HG02798 (cell line): ENCODE results near the gene SCFD2.
"Not testable (repeated sequence)": the region's sequence is repeated elsewhere in the genome, so short reads cannot be mapped to it uniquely, and the experiment has no call there.

Experiments
- ATAC-seq: cut with Tn5 transposase; IDR thresholded peaks from one replicate; pipeline ENCODE4 v1.9.1; 2021; ENCODE audit warnings: mild to moderate bottlenecking; ENCODE audit not compliant: unreplicated experiment, poor library complexity

The SCFD2 gene

DNA sequence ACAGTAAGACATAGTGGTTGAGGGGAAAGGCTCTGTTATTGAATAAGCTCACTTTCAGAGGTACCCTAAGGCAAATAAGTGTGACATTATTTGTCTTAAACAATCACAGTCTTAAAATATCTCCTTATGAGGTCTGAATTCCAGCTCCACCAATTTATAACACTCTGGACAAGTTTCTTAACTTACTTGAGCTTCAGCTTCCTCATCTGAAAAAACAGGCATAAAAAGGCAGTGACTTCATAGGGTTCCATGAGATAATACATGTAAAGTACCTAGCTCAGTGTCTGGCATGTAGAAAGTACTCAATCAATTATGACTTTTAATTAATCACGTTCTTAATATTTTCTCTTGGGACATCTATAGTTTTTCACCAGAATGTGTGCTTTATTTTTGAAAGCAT lies 301.3 kb downstream of the SCFD2 start:
- no peak for ATAC-seq

DNA sequence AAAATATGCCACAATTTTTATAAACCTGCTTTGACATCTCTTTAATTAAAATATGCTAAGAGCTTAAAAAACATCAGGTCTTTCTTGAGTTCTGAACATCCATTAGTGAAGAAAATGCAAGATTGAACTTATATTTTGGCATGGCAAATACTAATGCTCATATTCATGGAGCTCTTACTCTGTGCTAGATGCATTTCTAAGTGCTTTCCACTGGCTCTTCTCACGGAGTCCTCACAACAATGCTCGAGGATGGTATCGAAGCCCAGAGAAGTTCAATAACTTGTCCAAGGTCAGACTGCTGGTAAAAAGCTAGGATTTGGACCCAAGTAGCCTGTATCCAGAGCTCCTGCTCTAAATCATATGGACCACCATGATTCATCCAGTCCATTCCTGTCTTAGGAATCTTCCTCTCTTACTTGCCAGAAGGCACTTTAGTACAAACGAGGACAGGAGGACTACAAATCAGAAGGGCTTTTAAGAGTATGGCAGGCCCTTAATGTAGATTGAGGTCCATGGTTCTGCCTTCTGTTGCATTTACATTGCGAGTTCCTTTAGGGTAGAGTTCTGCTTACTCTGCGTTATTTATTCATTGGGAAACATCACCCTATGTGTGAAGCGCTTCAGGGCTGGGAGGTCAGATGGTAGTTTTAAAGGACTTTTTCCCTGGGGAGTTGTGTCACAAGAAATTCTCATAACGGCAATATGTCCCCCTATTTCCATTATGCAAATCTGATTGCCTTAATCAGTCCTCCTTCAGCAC lies 304.6 kb downstream of the SCFD2 start:
- ATAC-seq: no peak

DNA sequence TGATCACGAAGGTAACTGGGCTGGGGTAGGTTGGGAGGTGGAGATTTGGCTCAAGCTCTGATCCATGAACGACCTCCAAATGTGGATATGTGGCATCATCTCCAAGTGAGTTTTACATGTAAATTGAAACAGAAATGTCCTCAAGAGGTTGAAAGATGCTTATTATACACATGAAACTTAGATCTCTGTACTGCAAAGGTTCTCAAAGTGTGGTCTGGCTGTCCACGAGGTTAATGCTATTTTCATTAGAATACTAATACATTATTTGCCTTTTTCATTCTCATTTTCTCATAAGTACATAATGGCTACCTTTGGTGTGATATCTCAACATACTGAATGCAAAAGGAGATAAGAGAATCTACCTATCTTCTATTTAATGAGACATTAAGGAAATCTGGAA lies 305.6 kb downstream of the SCFD2 start:
- peak; percentile 59 for ATAC-seq

DNA sequence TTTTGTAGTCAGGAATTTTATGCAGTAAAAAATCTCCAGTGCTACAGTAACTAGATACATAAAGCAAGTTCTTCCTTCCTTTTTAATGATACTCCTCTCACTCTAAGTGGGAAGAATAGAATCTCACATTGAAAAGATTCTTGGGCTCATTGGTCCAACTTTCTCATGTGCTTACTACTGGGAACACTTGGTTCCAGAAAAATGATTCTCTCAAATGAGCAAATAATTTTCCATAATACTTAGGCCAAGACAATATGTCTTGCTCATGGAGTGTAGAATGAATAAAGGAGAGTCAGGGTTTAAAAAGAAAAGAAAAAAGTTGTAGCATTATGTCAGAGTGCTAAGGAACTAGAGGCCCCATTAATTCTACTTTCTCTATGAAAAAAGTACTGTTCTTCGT lies 306.0 kb downstream of the SCFD2 start:
- peak; percentile 4 for ATAC-seq

DNA sequence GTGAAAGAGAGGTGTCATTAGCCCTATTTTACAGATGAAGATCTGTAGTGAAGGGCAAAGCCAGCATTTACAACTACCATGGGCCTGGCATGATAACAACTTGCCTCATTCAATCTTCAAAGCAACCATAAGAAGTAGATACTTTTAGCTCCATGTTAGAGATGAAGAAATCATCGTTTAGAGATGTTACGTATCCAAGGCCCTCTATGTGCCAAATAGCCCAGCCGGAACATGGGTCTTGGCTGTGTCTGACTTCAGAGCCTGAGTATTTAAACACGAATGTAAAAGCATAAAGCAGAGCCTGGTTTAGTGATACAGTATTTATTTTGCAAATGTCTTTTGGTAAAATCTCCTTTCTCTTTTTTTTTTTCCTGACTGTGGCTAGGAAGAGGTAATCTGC lies 306.6 kb downstream of the SCFD2 start:
- no peak for ATAC-seq

DNA sequence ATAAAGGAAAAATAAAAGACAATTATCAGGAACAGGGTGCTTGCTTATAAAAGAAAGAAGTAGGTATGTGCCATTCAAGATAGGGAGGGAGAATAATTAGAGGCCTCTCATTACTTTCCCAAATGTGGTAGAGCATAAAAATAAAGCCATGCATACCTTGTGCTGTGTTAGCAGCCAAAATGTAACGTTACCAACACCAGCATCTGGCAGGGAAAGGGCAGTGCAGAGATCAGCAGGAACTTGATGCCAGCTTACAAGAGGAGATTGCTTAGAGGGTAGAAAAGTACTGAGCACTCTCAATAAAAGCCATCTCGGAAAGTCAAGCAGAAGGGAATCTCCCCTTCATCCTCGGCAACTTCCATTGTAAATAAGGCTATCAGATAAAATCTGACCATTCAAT lies 308.2 kb downstream of the SCFD2 start:
- ATAC-seq: no peak

DNA sequence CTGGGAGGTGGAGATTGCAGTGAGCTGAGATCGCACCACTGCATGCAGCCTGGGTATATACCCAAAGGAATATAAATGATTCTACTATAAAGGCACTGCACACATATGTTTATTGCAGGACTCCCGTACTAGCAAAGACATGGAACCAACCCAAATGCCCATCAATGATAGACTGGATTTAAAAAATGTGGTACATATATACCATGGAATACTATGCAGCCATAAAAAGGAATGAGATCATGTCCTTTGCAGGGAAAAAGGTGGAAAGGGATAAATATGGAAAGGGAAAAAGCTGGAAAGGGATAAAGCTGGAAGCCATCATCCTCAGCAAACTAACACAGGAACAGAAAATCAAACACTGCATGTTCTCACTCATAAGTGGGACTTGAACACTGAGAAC lies 308.8 kb downstream of the SCFD2 start:
- ATAC-seq: not testable (repeated sequence)

DNA sequence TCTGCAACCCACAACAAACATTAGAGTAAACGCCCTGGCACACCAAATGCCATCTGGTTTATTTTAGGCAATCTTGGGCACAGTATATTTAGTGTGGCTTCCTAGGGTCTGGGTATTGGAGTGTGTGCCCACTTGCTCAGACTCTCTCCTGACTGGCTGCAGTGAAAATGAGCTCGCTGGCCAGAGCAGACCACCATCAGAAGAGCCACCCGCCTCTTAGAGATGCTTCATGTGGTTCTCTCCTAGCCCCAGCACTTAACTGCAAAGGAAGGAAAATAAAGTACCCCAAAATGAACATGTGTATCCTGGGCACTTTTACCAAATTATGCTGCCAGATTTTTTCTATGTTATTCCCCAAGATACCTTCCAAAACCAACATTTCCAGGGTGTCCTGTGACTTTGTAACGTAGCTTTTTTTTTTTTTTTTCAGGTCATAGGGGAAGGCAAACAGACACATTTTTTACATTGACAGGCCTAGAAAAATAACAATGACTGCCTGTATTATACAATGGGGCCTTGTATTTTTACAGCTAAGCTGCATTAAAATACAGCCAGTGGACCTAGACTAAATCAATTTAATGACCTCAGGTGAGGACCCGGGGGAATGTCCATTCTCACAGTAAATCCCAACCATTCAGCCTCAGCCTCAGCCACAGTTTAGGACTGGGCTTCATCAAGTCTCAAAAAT lies 310.0 kb downstream of the SCFD2 start:
- ATAC-seq: no peak

DNA sequence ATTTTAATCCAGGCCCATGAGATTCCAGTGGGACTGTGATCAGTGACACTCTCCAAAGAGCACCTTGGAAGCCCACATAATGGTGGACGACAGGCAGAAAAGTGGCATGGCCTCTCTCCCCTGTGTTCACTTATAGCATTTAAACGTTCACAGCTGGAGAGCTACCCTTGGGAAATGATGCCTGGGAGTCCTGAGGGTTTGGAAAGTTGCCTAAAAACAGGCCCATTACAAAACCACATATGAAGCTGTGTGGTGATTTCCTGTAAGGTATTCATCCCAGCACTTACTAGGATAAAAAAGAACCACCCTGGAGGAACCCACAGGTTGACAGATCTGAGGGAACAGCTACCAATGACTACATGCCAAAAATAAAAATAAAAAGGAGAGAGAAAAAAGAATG lies 310.6 kb downstream of the SCFD2 start:
- ATAC-seq: no peak

DNA sequence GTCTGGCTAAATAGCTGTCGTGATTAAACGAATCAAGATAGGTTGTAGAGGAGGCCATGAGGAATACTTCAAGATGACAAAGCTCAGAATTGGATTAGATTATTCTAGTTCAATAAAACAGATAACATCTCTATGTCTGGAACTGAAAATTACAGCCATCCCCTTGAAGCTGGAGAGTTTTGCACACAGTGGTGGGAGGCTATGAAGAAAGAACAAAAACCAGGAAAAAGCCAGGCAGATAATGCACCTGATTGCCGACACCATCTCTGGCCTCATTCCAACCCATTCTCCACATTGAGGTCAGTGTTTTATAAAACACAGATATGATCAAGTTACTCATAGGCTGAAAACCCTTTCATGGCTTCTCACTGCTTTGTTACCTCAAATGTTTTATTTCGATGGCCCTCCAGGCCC lies 315.5 kb downstream of the SCFD2 start:
- no peak for ATAC-seq

DNA sequence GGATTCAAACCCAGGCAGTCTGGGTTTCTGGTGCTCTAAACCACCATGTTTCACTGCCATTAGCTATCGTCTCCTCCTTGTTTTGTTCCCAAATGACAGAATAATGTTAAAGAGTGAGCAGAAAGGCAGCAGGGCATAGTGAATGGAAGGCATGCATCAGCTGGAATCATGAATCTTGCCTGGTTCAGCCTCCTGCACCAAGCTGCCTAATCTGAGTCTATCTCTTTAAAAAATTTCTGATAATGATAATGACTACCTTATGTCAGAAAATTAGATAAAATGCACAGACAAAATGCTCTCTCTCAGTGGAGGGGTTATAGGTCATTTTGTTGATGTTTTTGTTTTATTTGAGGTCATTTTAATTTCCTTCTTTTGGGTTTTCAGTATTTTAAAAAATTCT lies 316.3 kb downstream of the SCFD2 start:
- ATAC-seq: no peak

DNA sequence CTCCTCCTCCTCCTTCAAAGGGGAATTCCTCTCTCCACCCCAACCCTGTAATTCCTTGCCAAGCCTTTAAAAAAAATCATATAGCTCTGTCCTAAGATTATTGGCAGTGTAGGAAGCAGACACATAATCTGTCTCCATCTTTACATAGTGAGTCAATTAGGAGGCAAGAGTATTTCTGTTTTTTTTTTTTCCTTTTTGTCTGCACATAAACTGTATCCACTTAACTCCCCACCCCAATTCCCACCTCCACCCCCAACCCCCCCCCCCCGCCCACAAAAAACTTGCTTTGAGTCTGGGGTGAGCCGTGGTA lies 321.3 kb downstream of the SCFD2 start:
- ATAC-seq: no peak

DNA sequence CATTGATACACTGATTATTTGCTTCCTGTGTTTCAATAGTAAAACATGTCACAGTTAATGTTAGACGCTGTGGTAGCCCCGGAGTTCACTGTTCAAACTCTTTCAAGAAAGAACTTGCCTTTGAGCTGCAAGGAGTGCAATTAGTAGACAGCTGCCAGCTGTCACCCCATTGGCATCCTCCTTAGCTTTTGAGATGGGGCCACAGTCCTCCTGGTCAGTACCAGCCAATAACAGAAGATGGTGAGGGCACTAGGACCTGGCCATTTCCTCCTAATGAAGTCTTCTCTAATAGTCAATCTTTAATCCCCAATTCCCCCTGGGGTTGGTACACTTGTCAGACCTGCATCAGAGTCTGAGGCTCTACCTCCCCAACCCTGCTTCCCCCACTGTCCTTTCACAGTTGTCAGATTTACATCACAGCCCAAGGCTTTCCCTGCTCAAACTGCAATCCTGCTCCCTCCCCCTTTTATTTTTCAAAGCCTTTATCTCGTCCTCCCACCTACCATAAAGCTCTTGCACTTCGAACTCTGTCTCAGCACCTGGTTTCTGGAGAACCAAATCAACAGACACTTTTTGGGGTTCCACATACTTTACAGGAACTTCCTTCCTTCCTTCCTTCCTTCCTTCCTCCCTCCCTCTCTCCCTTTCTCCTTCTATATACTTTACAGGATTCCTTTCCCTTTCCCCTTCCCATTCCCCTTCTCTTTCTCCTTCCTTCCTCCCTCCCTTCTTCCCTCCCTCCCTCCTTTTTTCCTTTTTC lies 321.8 kb downstream of the SCFD2 start:
- no peak for ATAC-seq

DNA sequence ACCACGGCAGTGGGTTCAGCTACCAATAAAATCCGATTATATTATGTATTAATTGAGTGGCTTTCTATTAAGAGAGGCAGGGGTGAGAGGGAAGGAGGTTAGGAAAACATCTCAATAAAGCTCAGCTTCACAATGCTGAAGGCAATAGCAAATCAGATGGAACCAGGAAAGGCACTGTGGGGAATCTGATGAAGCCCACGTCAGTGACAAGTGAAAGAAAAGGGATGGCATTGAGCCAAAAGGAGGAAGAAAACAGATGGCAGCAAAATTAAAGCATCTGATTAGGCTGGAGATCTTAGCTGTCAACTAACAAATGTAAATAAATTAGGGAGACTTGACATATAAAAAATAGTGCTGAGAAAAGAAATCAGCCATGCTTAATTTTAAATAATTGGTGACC lies 322.8 kb downstream of the SCFD2 start:
- no peak for ATAC-seq

DNA sequence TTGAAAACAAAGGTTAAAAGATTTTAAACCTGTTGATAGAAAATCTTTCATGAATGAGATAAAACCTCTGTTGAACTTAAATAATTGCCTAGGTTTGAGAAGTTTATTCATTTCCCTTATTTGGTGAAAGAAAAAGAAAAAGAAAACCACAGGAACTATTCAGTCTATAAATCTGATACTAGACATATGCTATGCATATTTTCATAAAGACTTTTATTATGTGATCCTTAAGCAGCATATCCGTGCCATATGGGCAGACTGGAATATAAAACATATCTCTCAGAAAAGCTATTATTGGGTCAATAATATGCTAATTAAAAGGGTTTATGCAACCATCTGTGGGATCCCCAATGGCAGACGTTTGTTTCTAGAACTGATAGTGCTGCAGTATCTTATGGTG lies 325.0 kb downstream of the SCFD2 start:
- no peak for ATAC-seq

DNA sequence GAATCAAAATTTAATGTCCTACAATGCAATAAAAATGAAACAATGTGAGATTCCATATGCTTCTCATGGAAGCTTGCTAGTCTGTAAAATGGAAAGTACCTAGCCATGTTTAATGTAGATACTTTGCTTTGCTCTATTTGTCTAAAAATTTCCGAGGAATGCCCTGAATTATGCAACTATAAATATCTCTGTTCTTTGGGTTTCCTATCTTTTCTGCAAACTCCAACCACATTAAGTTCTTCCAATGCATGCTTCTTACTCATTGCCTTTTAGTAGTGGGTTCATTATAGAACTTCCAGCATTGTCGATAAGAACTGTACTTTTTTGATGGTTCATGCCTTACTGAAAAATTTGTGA lies 325.4 kb downstream of the SCFD2 start:
- no peak for ATAC-seq

DNA sequence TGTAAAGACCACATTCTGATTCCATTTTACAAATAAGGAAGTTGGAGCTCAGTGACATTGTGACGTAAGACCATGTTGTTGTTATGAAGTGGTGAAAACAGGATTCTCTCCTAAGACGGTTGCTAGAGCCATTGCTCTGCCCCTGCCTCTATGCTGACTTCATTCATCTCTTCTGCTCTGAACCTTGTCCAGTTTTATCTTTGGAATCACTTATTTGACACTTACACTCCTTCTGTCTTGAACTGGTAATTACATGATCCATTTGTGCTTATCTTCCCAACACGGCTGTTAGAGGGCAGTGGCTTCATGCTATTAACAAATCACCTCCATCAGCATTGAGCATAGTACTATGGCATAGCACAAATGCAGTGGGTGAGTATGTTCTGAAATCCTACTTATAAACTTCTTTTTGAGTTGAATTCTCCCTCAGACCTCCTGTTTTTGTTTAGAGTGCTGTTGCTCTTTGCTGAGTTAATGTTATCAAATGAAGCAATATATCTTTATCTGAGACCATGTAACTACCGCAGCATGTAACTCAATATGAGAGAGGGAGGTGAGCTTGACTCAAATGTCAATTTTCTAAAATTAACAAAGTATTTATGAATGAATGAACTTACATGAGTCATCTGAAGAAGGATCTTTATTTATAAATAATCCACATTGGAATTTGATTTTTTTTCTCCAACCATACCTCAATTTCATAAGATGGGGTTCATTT lies 326.0 kb downstream of the SCFD2 start:
- ATAC-seq: no peak

DNA sequence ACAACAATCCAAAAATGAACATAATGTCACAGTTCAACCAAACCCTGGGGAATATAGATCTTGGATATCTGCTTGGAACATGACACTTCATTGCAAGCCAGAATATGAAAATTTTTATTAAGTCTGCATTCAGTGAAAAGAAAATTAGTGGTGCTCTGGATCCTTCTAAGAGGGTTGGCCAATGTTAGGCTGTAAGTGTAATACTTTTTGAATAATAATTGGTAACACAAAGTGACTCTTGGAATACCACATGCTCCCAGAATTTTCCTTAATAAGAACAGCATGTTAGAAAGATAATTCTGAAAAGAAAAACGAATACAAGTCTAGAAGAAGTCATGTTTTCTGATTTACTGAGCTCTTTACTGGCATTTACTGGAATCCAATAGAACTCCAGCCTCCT lies 328.0 kb downstream of the SCFD2 start:
- ATAC-seq: no peak

DNA sequence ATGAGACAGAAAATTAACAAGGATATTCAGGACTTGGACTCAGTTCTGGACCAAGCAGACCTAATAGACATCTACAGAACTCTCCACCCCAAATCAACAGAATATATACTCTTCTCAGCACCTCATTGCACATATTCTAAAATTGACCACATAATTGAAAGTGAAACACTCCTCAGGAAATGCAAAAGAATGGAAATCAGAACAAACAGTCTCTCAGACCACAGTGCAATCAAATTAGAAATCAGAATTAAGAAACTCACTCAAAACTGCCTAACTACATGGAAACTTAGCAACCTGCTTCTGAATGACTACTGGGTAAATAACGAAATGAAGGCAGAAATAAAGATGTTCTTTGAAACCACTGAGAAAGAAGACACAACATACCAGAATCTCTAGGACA lies 333.0 kb downstream of the SCFD2 start:
- not testable (repeated sequence) for ATAC-seq

DNA sequence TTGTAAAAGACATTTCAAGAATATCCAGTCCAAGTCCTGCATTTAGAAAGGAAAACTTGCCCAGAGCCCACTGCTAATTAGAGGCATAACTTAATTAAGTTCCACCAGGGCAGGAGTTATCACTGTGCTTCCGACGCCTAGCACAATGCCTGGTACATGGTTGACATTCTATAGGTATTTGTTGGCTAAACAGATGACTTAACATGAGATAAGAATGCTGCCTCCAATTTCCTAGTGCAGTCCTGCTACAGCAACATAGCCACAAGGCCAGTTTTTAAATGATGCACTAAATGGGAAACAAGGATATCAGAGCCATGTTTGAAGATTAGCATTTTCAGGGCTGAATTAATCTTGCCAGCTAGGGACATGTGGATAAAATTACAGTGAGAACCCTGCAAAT lies 339.6 kb downstream of the SCFD2 start:
- ATAC-seq: no peak

DNA sequence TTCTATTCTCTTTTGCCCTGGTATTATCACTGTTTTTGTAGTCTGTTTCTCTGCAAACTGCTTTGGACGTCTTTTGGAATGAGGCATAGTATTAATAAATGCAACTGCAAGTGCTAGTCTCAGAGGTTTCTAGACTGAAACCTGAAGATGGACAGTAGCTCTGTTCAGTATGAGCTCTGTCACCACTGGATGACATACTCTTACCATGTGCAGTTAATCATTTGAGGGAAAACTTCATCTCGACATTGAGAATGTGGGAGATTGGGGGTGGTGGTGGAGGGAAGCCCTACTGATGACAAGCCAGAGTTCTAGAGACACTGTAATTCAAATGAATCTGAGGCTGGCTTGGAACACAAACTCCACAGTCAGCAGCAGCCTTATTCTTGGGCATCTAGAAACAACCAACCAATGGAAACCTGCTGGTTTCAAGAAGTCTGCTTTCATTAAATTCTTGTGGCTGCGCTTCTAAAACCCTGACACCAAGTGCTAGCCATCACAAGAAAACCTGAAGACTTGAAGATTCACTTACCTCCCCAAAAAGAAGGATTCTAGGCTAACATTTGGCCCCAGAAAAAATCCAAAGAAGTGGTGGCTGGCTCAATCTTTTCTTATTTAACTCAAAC lies 342.1 kb downstream of the SCFD2 start:
- peak; percentile 65 for ATAC-seq
